Measurements from ENCODE around the gene PSAT1. TPM values are rescaled to one million over a fixed set of nuclear protein-coding genes. Genes with fewer than 3 reads are reported as not detected.

The PSAT1 gene
- total RNA-seq, 1 experiment from 2014 or later, result 70.3 TPM

- in situ Hi-C loops (cut with HindIII; ENCODE audit: low pct_unique_long_range_greater_than_20kb, low sequenced_read_pairs), result no loop called here
- DNase-seq (ENCODE audit: low read depth), result no peak
Measured at GRCh38 chr9:78311075-78311474, 14.2 kb downstream of the PSAT1 start.

DNA sequence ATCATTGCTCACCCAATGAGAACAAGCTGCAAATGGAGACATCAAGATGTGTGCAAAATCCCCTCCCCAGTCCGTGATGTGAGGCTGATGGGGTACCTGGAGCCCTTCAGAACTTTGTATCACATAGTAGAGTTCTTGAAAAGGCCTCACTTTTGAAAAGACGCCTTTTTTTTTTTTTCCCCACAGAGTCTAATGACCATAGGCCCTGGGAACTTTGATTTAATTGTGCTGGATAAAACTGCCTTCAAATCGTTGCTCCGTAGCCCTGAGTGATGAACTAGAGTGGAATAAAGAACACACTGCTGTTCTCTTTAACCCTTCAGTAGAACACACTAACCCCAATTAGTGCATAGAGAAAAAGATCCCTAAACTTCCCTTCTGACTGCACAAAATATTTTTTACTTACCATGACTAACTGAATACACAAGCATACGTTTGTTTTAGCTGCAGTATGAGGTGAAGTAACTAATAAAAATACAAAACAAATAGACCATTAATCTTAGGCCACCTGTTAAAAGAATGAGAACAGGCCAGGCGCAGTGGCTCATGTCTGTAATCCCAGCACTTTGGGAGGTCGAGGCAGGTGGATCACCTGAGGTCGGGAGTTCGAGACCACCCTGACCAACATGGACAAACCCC lies 15.1 kb downstream of the PSAT1 start:
- in situ Hi-C loops (cut with HindIII; ENCODE audit: low pct_unique_long_range_greater_than_20kb, low sequenced_read_pairs), result no loop called here
- no peak for DNase-seq (ENCODE audit: low read depth)

DNA sequence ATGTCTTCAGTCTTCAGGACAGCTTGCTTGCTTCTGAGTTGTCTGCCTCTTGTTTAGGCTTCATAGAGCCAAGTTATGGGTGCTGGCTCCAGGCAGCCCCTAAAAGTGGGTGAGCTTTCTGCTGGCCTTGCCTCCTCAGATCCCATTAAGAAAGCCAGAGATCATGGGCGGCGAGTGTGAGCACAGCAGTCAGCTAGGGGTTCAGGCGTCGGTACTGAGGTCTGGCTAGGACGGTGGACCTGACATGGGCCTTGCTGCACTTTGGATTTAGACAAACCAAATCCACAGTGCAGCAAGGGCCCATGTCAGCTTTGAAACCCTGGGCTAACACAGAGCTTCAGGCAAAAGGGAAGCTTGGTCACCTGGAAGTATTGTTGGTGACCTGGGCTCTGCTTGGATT lies 17.6 kb downstream of the PSAT1 start:
- no peak for DNase-seq (ENCODE audit: low read depth)
- in situ Hi-C loops (cut with HindIII; ENCODE audit: low pct_unique_long_range_greater_than_20kb, low sequenced_read_pairs), result no loop called here

- in situ Hi-C loops (cut with HindIII; ENCODE audit: low pct_unique_long_range_greater_than_20kb, low sequenced_read_pairs), result no loop called here
- no peak for DNase-seq (ENCODE audit: low read depth)
Measured at GRCh38 chr9:78314953-78315870, 18.3 kb downstream of the PSAT1 start.

DNA sequence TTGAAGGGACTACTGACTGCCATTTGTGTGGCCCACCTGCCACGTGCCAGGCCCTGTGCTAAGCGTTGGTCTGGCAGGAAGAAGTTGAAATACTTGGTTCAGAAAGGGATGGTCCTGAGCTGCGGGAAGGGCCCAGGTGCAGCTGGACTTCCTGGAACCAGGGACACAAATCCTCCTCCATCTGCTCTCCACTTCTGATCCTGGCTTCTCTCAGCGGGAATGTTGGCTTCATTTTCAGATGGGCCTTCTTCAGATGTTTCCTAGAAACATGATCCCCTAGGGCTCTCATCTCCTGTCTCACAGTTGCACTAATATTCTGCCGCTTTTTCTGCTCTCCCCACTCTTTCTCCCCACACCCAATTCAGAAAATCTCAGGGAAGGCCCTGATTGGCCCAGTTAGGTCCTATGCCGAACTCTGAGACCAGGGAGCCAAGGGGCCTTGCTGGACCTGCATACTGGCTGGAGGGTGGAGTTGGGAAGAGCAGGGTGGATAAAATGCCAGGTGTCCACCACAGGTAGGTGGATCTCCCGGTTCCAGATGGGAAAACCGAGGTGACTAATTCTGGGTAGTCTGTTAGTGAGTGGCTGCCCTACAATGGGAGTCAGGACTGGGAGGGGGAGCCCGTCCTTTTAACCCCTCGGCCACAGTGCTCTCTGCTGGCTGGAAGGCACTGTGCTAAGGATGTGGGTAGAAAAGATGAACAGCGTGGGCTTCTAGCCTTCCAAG lies 19.4 kb downstream of the PSAT1 start:
- in situ Hi-C loops (cut with HindIII; ENCODE audit: low pct_unique_long_range_greater_than_20kb, low sequenced_read_pairs), result no loop called here
- DNase-seq (ENCODE audit: low read depth), result no peak

- in situ Hi-C loops (cut with HindIII; ENCODE audit: low pct_unique_long_range_greater_than_20kb, low sequenced_read_pairs), result no loop called here
Measured at GRCh38 chr9:78319197-78320029, 22.5 kb downstream of the PSAT1 start.

GRCh38 chr9:78320030-78320693 lies 23.2 kb downstream of the PSAT1 start:
- DNase-seq (ENCODE audit: low read depth), result no peak
- in situ Hi-C loops (cut with HindIII; ENCODE audit: low pct_unique_long_range_greater_than_20kb, low sequenced_read_pairs), result no loop called here

More at GRCh38 chr9:78319197-78320029, 22.5 kb downstream of the PSAT1 start:
- DNase-seq (ENCODE audit: low read depth), result no peak

GRCh38 chr9:78320875-78321496 lies 24.1 kb downstream of the PSAT1 start:
- in situ Hi-C loops (cut with HindIII; ENCODE audit: low pct_unique_long_range_greater_than_20kb, low sequenced_read_pairs), result no loop called here
- no peak for DNase-seq (ENCODE audit: low read depth)

- in situ Hi-C loops (cut with HindIII; ENCODE audit: low pct_unique_long_range_greater_than_20kb, low sequenced_read_pairs), result no loop called here
- DNase-seq (ENCODE audit: low read depth), result no peak
Measured at GRCh38 chr9:78321505-78321904, 24.6 kb downstream of the PSAT1 start.

DNA sequence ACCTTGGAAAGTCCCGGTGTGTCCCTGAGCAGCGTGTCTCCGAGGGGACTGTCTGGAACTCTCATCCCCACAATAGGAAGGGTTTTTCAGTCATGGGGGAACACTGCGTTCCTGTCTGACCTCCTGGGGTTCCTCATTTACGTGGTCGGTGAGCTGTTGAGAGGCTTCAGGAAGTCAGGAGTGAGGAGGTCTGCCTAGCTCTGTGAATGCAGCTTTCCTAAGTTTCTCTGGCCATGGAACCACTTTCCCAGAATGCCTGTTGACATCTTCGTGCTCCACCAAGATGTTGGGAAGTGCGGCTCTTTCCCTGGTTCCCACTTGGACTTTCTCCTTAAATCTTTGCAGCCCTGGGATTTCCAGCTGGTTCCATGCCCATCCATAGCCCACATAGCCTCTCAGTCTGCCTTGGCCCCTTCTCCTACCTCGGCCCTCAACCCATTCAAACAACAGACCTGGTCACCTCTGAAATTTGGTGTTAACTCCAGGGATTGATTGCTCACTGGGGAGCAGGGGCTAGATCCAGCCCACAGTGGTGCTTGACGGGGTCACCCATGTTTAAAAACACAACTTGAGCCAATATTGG lies 27.2 kb downstream of the PSAT1 start:
- in situ Hi-C loops (cut with HindIII; ENCODE audit: low pct_unique_long_range_greater_than_20kb, low sequenced_read_pairs), result no loop called here
- DNase-seq (ENCODE audit: low read depth), result no peak

GRCh38 chr9:78324682-78325081 lies 27.8 kb downstream of the PSAT1 start:
- DNase-seq (ENCODE audit: low read depth), result no peak
- in situ Hi-C loops (cut with HindIII; ENCODE audit: low pct_unique_long_range_greater_than_20kb, low sequenced_read_pairs), result no loop called here

DNA sequence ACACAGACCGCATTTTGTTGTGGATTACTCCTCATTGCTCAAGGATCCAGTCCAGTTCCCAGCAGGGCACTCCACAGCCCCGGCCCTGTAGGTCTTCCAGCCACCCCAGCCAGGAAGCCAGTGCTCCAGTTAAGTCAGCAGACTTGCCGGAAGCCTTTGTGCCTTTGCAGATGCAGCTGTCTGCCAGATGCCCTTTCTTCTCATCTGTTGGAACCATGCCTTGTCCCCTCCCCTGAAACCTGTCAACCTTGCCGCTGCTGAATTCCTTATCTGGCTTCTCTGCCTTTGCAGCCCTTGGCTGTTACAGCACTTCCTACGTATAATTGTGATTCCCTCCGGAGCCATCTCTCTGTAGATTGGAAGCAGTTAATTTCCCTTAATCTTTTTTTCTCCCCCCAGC lies 28.4 kb downstream of the PSAT1 start:
- no peak for DNase-seq (ENCODE audit: low read depth)
- in situ Hi-C loops (cut with HindIII; ENCODE audit: low pct_unique_long_range_greater_than_20kb, low sequenced_read_pairs), result no loop called here

DNA sequence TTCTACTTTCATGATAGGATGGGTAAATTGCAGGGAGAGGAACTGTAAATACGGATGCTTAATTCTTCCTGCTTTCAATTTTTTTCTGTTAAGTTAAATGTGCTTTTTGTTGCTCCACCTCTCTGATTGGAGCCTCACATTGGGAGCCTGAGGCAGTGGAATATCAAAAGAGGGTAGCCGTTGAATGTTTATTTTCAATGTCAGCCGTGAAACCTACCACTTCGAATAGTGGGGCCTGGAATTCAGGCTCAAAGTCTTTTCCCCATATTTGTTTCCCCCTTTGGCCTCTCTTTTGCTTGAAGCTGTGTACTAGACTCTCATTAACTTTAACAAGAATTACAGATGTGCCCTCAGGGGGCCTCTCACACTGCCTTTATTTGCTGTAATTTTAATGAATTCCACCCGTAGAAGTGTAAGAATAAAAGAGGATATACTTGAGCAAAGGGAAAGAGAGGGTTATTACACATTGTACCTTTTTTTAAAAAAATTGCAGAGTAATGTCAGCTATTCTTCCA lies 29.0 kb downstream of the PSAT1 start:
- DNase-seq (ENCODE audit: low read depth), result no peak
- in situ Hi-C loops (cut with HindIII; ENCODE audit: low pct_unique_long_range_greater_than_20kb, low sequenced_read_pairs), result no loop called here

DNA sequence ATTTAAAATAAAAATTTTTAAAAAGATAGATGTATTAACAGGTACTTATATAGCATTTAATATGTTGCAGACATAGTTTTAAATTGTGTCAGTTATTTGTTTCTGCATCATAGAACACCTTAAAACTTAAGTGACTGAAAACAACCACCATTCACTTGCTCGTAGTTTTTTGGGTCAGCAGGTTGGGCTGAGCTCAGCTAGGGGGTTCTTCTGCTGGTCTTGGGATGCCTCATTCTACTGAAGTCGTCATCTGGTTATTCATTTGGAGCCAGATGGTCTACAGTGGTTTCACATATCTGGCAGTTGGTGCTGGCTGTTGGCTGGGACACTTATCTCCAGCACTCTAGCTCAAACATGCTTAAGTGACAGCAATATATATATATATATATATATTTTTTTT lies 29.6 kb downstream of the PSAT1 start:
- in situ Hi-C loops (cut with HindIII; ENCODE audit: low pct_unique_long_range_greater_than_20kb, low sequenced_read_pairs), result no loop called here
- no peak for DNase-seq (ENCODE audit: low read depth)

- DNase-seq (ENCODE audit: low read depth), result no peak
- in situ Hi-C loops (cut with HindIII; ENCODE audit: low pct_unique_long_range_greater_than_20kb, low sequenced_read_pairs), result no loop called here
Measured at GRCh38 chr9:78332381-78332780, 35.5 kb downstream of the PSAT1 start.

GRCh38 chr9:78348848-78349247 lies 51.9 kb downstream of the PSAT1 start:
- no peak for DNase-seq (ENCODE audit: low read depth)
- in situ Hi-C loops (cut with HindIII; ENCODE audit: low pct_unique_long_range_greater_than_20kb, low sequenced_read_pairs), result no loop called here

DNA sequence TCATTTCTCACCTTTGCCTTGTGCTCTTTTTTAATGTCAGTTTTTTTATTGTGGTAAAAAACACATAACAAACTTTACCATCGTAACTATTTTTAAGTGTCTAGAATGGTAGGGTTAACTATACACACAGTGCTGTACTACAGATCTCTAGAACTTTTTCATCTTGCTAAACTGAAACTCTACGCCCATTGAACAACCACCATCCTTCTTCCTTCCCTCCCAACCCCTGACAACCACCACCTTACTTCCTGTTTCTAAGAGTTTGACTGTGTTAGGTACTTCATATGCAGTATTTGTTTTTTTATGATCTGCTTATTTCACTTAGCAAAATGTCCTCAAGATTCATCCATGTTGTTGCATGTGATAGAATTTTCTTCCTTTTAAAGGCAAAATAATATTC lies 54.9 kb downstream of the PSAT1 start:
- in situ Hi-C loops (cut with HindIII; ENCODE audit: low pct_unique_long_range_greater_than_20kb, low sequenced_read_pairs), result no loop called here

More for the DNA sequence above, 54.9 kb downstream of the PSAT1 start:
- no peak for DNase-seq (ENCODE audit: low read depth)

Data from Caki2 (cell line).